IPS-20b (cell line): Measurements from ENCODE around the gene FBXL13.
"Not testable (repeated sequence)": the region's sequence is repeated elsewhere in the genome, so short reads cannot be mapped to it uniquely, and the experiment has no call there.

Source experiments
- H3K27ac ChIP-seq: one replicate; pipeline ENCODE4 v1.5.1; 2013; ENCODE audit warnings: low read length
- H3K27me3 ChIP-seq: 2 replicates; pipeline ENCODE4 v1.6.1; 2013; ENCODE audit warnings: mild to moderate bottlenecking, low read length, inconsistent platforms; ENCODE audit not compliant: insufficient read depth
- H3K36me3 ChIP-seq: 2 replicates; pipeline ENCODE4 v1.6.1; 2013; ENCODE audit warnings: low read depth, mild to moderate bottlenecking, inconsistent platforms, low read length, moderate library complexity; ENCODE audit not compliant: insufficient read depth
- H3K4me1 ChIP-seq: 2 replicates; pipeline ENCODE4 v1.6.1; 2013; ENCODE audit warnings: mild to moderate bottlenecking, control low read depth, inconsistent platforms, low read length, moderate library complexity; ENCODE audit not compliant: insufficient read depth
- H3K4me3 ChIP-seq: 2 replicates; pipeline ENCODE4 v1.5.1; 2013; ENCODE audit warnings: mild to moderate bottlenecking, low read length, inconsistent platforms
- H3K9ac ChIP-seq: 2 replicates; pipeline ENCODE4 v1.6.1; 2013; ENCODE audit warnings: low read depth, mild to moderate bottlenecking, inconsistent platforms, low read length, moderate library complexity
- H3K9me3 ChIP-seq: 2 replicates; pipeline ENCODE4 v1.6.1; 2013; ENCODE audit warnings: mild to moderate bottlenecking, low read depth, low read length, inconsistent platforms; ENCODE audit not compliant: insufficient read depth

FBXL13 gene

GRCh38 chr7:103020876-103021275, 53.7 kb downstream of the FBXL13 start:
- H3K27ac ChIP-seq, H3K9me3 ChIP-seq, H3K27me3 ChIP-seq, H3K4me3 ChIP-seq, H3K9ac ChIP-seq, H3K36me3 ChIP-seq, H3K4me1 ChIP-seq: not testable (repeated sequence)

- H3K27ac ChIP-seq, H3K9ac ChIP-seq, H3K4me1 ChIP-seq, H3K27me3 ChIP-seq, H3K4me3 ChIP-seq, H3K36me3 ChIP-seq: not testable (repeated sequence)
- peaks cover 18% of the 10 kb centered on the region for H3K9me3 ChIP-seq
These were observed 56.3 kb downstream of the FBXL13 start for GRCh38 chr7:103018295-103018694.

GRCh38 chr7:103011650-103012049, 62.9 kb downstream of the FBXL13 start:
- no peak overlapping the region for H3K27ac ChIP-seq
- H3K9me3 ChIP-seq = peaks cover 18% of the 10 kb centered on the region
- no peaks in the 10 kb centered on the region for H3K36me3 ChIP-seq
- no peak overlapping the region for H3K9ac ChIP-seq
- no peaks in the 10 kb centered on the region for H3K4me1 ChIP-seq
- no peaks in the 10 kb centered on the region for H3K27me3 ChIP-seq
- no peak overlapping the region for H3K4me3 ChIP-seq

GRCh38 chr7:103010211-103010610, 64.4 kb downstream of the FBXL13 start:
- Histone ChIP-seq H3K4me1 (no peaks in the 10 kb centered on the region), H3K27ac (no peak overlapping the region), H3K4me3 (no peak overlapping the region), H3K9ac (no peak overlapping the region), H3K36me3 (no peaks in the 10 kb centered on the region), H3K27me3 (no peaks in the 10 kb centered on the region), H3K9me3 (peaks cover 5% of the 10 kb centered on the region; the same call in 1 of the 2 replicates)

- Histone ChIP-seq H3K9ac (no peak overlapping the region), H3K27me3 (no peaks in the 10 kb centered on the region), H3K4me3 (no peak overlapping the region), H3K4me1 (no peaks in the 10 kb centered on the region), H3K27ac (no peak overlapping the region), H3K9me3 (no peaks in the 10 kb centered on the region), H3K36me3 (no peaks in the 10 kb centered on the region)
These were observed 65.0 kb downstream of the FBXL13 start for GRCh38 chr7:103009466-103010185.

- Histone ChIP-seq H3K36me3 (no peaks in the 10 kb centered on the region), H3K4me1 (no peaks in the 10 kb centered on the region), H3K27me3 (no peaks in the 10 kb centered on the region), H3K9me3 (0 out of 2 replicates have a peak, but pooled peaks cover 5% of the 10 kb centered on the region), H3K27ac (no peak overlapping the region), H3K4me3 (no peak overlapping the region), H3K9ac (no peak overlapping the region)
These were observed 71.6 kb downstream of the FBXL13 start for GRCh38 chr7:103003004-103003403.

GRCh38 chr7:103001210-103001609, 73.4 kb downstream of the FBXL13 start:
- Histone ChIP-seq H3K9ac (no peak overlapping the region), H3K9me3 (0 out of 2 replicates have a peak, but pooled peaks cover 5% of the 10 kb centered on the region)

GRCh38 chr7:102996957-102997356, 77.6 kb downstream of the FBXL13 start:
- no peaks in the 10 kb centered on the region for H3K36me3 ChIP-seq
- H3K27ac ChIP-seq = no peak overlapping the region
- H3K9ac ChIP-seq = no peak overlapping the region
- peaks cover 5% of the 10 kb centered on the region; the same call in 1 of the 2 replicates for H3K9me3 ChIP-seq
- no peak overlapping the region for H3K4me3 ChIP-seq
- H3K4me1 ChIP-seq = no peaks in the 10 kb centered on the region
- no peaks in the 10 kb centered on the region for H3K27me3 ChIP-seq

More at GRCh38 chr7:103001210-103001609, 73.4 kb downstream of the FBXL13 start:
- Histone ChIP-seq H3K27ac (no peak overlapping the region), H3K36me3 (no peaks in the 10 kb centered on the region), H3K4me3 (no peak overlapping the region), H3K4me1 (no peaks in the 10 kb centered on the region), H3K27me3 (no peaks in the 10 kb centered on the region)

- not testable (repeated sequence) for H3K9me3 ChIP-seq, H3K27ac ChIP-seq, H3K9ac ChIP-seq, H3K4me3 ChIP-seq, H3K27me3 ChIP-seq, H3K36me3 ChIP-seq, H3K4me1 ChIP-seq
These were observed 79.0 kb downstream of the FBXL13 start for GRCh38 chr7:102995609-102996008.

GRCh38 chr7:102994567-102994966, 80.0 kb downstream of the FBXL13 start:
- no peaks in the 10 kb centered on the region for H3K27me3 ChIP-seq
- H3K9me3 ChIP-seq = peaks cover 5% of the 10 kb centered on the region; the same call in 1 of the 2 replicates
- H3K4me3 ChIP-seq = no peak overlapping the region
- H3K4me1 ChIP-seq = no peaks in the 10 kb centered on the region
- H3K36me3 ChIP-seq = no peaks in the 10 kb centered on the region
- H3K9ac ChIP-seq = no peak overlapping the region
- no peak overlapping the region for H3K27ac ChIP-seq

GRCh38 chr7:102993718-102994029, 80.9 kb downstream of the FBXL13 start:
- Histone ChIP-seq H3K9ac (no peak overlapping the region), H3K4me1 (no peaks in the 10 kb centered on the region), H3K4me3 (no peak overlapping the region), H3K9me3 (peaks cover 5% of the 10 kb centered on the region; the same call in 1 of the 2 replicates), H3K27me3 (no peaks in the 10 kb centered on the region), H3K36me3 (no peaks in the 10 kb centered on the region), H3K27ac (no peak overlapping the region)

- no peak overlapping the region for H3K27ac ChIP-seq
- H3K36me3 ChIP-seq = no peaks in the 10 kb centered on the region
- no peaks in the 10 kb centered on the region for H3K27me3 ChIP-seq
- H3K4me1 ChIP-seq = no peaks in the 10 kb centered on the region
- no peak overlapping the region for H3K4me3 ChIP-seq
- H3K9ac ChIP-seq = no peak overlapping the region
- H3K9me3 ChIP-seq = peaks cover 5% of the 10 kb centered on the region; the same call in 1 of the 2 replicates
These were observed 81.5 kb downstream of the FBXL13 start for GRCh38 chr7:102992938-102993717.
